BLaER1 (cell line): ENCODE measurements around the gene MT2A.
A peak's percentile ranks its signal among the peaks of the same experiment; 100 is the strongest.

Experiments used
- H3K27ac ChIP-seq: shearing (Covaris generic); formaldehyde crosslinking; 2 replicates; pipeline ENCODE4 v1.8.1; 2022
- H3K27me3 ChIP-seq: shearing (Covaris generic); formaldehyde crosslinking; 2 replicates; pipeline ENCODE4 v1.8.1; 2022
- H3K36me3 ChIP-seq: shearing (Covaris generic); formaldehyde crosslinking; 2 replicates; pipeline ENCODE4 v1.8.1; 2022
- H3K4me1 ChIP-seq: shearing (Covaris generic); formaldehyde crosslinking; 2 replicates; pipeline ENCODE4 v1.8.1; 2022
- H3K4me2 ChIP-seq: shearing (Covaris generic); formaldehyde crosslinking; 2 replicates; pipeline ENCODE4 v1.8.1; 2022
- H3K4me3 ChIP-seq: shearing (Covaris generic); formaldehyde crosslinking; 2 replicates; pipeline ENCODE4 v1.8.1; 2022
- H3K9ac ChIP-seq: shearing (Covaris generic); formaldehyde crosslinking; 2 replicates; pipeline ENCODE4 v1.8.1; 2022
- H3K9me3 ChIP-seq: shearing (Covaris generic); formaldehyde crosslinking; 2 replicates; pipeline ENCODE4 v1.8.1; 2022
- H4K20me1 ChIP-seq: shearing (Covaris generic); formaldehyde crosslinking; 2 replicates; pipeline ENCODE4 v1.8.1; 2022
- Cebpa-rat ChIP-seq: shearing (Covaris generic); IDR thresholded peaks from 2 replicates; pipeline ENCODE4 v1.8.1; 2022

Gene MT2A

GRCh38 chr16:56608043-56608875 is at the start of gene MT2A:
MT2A (plus strand) TSS chr16:56608584; CDS start chr16:56608656, 72 bp downstream.
- peak within 1 kb of the TSS; percentile 38; the same call in 1 of the 2 replicates for H3K27ac ChIP-seq
- H3K4me1 ChIP-seq, result peaks cover 47% of the 10 kb centered on the region
- H3K9ac ChIP-seq, result peak within 1 kb of the TSS; percentile 62
- no peaks in the 10 kb centered on the region for H3K36me3 ChIP-seq
- peak within 1 kb of the TSS; percentile 100 for H3K4me2 ChIP-seq
- no peak for TF ChIP-seq Cebpa-rat
- no peaks in the 10 kb centered on the region for H3K27me3 ChIP-seq
- H4K20me1 ChIP-seq, result no peaks in the 10 kb centered on the region
- H3K9me3 ChIP-seq, result no peaks in the 10 kb centered on the region
- H3K4me3 ChIP-seq, result peak within 1 kb of the TSS; percentile 70

DNA sequence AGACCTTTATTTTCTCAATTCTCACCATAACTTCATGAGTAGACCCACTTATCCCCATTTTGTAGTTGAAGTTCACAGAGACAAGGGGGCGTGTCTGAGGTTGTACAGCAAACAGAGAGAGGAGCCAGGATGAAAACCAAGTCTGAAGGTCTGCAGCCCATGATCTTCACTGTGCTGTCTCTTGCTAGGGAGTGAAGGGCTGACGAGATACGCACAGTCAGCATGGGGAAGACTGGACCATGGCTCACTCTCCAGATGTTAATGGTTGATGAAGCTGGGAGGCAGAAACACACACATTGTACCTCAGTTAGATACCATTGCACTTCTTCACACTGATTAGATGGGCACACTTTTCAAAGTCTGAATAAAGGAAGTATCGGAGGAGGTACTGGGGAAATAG is 49.3 kb upstream of the MT2A start:
- no peak overlapping the region for H3K4me2 ChIP-seq
- no peaks in the 10 kb centered on the region for H3K27me3 ChIP-seq
- H3K4me3 ChIP-seq, result no peak overlapping the region
- no peaks in the 10 kb centered on the region for H4K20me1 ChIP-seq
- no peak overlapping the region for H3K9ac ChIP-seq
- H3K9me3 ChIP-seq, result no peaks in the 10 kb centered on the region
- peaks cover 14% of the 10 kb centered on the region; the same call in 1 of the 2 replicates for H3K4me1 ChIP-seq
- H3K36me3 ChIP-seq, result no peaks in the 10 kb centered on the region
- TF ChIP-seq Cebpa-rat, result no peak
- no peak overlapping the region for H3K27ac ChIP-seq

DNA sequence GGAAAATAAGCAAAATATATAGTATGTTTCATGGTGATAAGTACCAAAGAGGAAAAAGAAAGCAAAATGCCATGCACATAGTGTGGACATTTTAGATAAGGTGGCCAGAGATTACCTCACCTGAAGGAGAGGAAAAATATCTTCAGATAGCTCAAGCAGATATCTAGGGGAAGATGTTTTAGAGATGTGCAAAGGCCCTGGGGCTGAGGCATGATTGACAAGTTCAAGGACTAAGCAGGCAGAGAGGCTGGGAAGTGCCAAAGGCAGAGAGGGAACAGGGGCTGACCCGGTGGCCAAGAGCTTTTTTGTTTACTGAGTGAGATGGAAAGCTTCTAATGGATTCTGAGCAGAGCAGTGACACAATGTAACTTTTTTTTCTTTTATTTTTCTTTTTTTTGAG is 47.9 kb upstream of the MT2A start:
- Histone ChIP-seq H3K4me1 (peaks cover 14% of the 10 kb centered on the region; the same call in 1 of the 2 replicates), H3K27ac (no peak overlapping the region), H3K4me2 (peak overlapping the region; percentile 16), H3K36me3 (no peaks in the 10 kb centered on the region), H4K20me1 (no peaks in the 10 kb centered on the region), H3K9me3 (no peaks in the 10 kb centered on the region), H3K4me3 (no peak overlapping the region), H3K9ac (no peak overlapping the region), H3K27me3 (no peaks in the 10 kb centered on the region)
- no peak for TF ChIP-seq Cebpa-rat

DNA sequence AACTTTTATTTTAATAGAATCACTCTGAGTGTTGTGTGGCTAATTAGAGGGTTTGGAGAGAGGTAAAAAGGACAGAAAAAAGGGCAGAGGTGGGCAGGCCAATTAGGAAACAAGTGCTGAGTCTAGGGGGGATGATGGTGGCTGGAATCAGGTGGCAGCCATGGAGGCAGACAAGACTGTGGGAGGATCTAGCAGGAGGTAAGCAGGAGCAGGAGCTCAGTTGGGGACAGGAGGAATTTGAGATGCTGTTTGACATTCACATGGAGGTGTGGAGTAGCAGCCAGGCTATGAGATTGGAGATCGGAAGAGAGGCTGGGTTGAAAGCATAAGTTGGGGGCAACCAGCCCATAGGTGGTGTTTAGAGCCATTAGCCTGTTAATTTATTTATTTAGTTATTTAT is 47.3 kb upstream of the MT2A start:
- no peaks in the 10 kb centered on the region for H3K27me3 ChIP-seq
- no peak for TF ChIP-seq Cebpa-rat
- H3K27ac ChIP-seq, result no peak overlapping the region
- no peaks in the 10 kb centered on the region for H3K9me3 ChIP-seq
- no peaks in the 10 kb centered on the region for H4K20me1 ChIP-seq
- H3K9ac ChIP-seq, result no peak overlapping the region
- no peaks in the 10 kb centered on the region for H3K36me3 ChIP-seq
- peaks cover 14% of the 10 kb centered on the region; the same call in 1 of the 2 replicates for H3K4me1 ChIP-seq
- no peak overlapping the region for H3K4me3 ChIP-seq
- H3K4me2 ChIP-seq, result peak overlapping the region; percentile 16

DNA sequence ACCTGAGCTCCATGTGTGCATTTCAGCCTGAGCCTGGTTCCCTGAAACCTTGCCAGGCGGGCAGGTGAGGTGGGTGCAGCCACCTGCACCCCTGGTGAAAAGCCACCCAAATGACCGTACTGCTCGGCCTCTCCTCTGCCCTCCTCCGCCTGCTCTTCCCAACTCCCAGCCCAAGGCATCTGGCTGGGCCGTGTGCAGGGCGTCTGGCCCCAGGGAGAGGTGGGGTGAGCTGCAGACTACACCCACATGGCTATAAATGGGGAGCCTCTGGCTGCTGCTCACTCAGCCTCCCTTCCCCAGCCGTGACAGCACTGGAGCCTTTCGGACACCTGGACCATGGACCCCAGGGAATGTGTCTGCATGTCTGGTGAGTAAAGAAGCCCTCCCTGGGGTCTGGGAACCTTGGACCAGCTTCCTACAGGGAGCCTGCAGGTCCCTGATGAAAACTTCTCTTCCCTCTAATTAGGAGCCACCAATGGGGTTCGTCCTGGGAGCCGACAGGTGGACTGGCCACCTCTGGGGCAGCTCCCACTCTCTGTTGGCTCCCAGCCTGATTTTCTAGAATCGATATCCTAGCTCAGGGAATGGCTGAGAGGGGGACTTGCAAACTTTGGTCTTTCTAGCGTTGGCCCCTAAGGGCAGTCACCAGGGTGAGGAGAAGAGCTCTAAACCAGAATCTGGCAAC is 43.4 kb upstream of the MT2A start, which contains the start of gene MT4:
MT4 (plus strand) TSS at position 281 of the 685 bp plus-strand sequence; CDS start at position 337, 56 bp downstream.
- Histone ChIP-seq H3K27me3 (no peaks in the 10 kb centered on the region), H3K36me3 (no peaks in the 10 kb centered on the region), H3K9ac (no peak within 1 kb of the TSS), H3K27ac (no peak within 1 kb of the TSS), H3K4me3 (no peak within 1 kb of the TSS), H3K4me2 (no peak within 1 kb of the TSS), H3K9me3 (no peaks in the 10 kb centered on the region), H3K4me1 (peaks cover 14% of the 10 kb centered on the region; the same call in 1 of the 2 replicates), H4K20me1 (no peaks in the 10 kb centered on the region)
- no peak for TF ChIP-seq Cebpa-rat

DNA sequence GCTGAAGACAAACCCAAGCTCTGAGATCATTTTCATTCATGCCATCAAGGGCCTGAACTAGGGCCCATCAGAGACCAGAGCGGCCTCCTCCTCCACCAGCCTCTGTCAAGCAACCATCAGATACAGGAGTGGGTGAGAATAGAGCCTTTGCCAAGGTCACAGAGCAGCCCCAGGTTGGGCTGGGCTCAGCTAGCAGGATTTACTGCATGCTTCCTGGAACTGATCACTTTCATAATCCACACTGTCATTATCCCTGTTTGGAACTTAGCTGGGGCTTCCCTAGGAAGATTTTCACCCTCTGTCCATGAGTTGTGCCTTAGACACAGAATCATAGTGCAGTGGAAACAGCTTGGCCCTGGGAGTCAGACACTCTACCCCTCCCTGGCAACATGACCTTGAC is 38.4 kb upstream of the MT2A start:
- Histone ChIP-seq H3K27me3 (no peaks in the 10 kb centered on the region), H4K20me1 (no peaks in the 10 kb centered on the region), H3K4me1 (no peaks in the 10 kb centered on the region), H3K27ac (no peak overlapping the region), H3K4me3 (no peak overlapping the region), H3K4me2 (no peak overlapping the region), H3K36me3 (no peaks in the 10 kb centered on the region), H3K9ac (no peak overlapping the region), H3K9me3 (peaks cover 8% of the 10 kb centered on the region; the same call in 1 of the 2 replicates)
- no peak for TF ChIP-seq Cebpa-rat

DNA sequence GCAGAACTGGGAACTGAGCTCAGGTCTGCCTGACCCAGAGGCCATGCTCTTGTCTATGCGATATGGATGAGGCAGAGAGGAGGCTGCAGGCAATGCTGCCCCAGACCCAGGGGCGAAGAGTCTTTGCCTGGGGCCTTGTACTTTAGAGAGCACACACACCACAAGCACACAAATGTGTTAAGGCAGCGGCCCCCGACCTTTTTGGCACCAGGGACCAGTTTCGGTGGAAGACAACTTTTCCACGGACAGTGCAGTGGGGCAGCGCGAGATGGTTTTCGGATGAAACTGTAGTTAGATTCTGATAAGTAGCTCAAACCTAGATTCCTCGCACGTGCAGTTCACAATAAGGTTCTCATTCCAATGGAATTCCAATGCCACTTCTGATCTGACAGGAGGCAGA is 36.9 kb upstream of the MT2A start:
- Histone ChIP-seq H3K36me3 (no peaks in the 10 kb centered on the region), H3K9ac (no peak overlapping the region), H3K4me1 (no peaks in the 10 kb centered on the region), H3K9me3 (peaks cover 9% of the 10 kb centered on the region), H3K27ac (no peak overlapping the region), H3K4me2 (no peak overlapping the region), H4K20me1 (no peaks in the 10 kb centered on the region), H3K4me3 (no peak overlapping the region), H3K27me3 (no peaks in the 10 kb centered on the region)
- TF ChIP-seq Cebpa-rat, result no peak

DNA sequence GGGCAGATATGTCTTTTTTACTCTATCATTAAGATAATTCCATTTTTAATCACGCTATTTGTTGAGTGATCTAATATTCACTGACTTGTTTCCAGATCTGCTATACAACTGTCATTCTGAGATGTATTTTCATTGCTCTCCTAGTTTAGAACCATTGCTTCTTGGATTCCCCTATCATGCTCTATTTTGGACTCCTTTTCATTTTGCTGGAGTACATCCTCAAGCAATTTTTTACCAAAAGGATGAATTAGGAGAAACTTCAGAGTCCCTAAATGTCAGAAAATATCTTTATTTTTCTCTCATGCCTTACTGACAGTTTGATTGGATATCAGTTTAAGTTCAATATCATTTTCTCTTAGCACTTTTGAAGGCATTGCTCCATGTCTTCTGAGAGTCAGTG is 33.8 kb upstream of the MT2A start:
- no peaks in the 10 kb centered on the region for H3K4me1 ChIP-seq
- no peak for TF ChIP-seq Cebpa-rat
- H4K20me1 ChIP-seq, result no peaks in the 10 kb centered on the region
- H3K9ac ChIP-seq, result no peak overlapping the region
- no peaks in the 10 kb centered on the region for H3K36me3 ChIP-seq
- H3K4me3 ChIP-seq, result no peak overlapping the region
- H3K4me2 ChIP-seq, result no peak overlapping the region
- peaks cover 26% of the 10 kb centered on the region for H3K9me3 ChIP-seq
- H3K27ac ChIP-seq, result no peak overlapping the region
- H3K27me3 ChIP-seq, result no peaks in the 10 kb centered on the region

GRCh38 chr16:56576585-56577299 is 31.6 kb upstream of the MT2A start:
- Histone ChIP-seq H4K20me1 (no peaks in the 10 kb centered on the region), H3K27me3 (no peaks in the 10 kb centered on the region), H3K4me2 (no peak overlapping the region), H3K9me3 (peaks cover 26% of the 10 kb centered on the region), H3K4me1 (no peaks in the 10 kb centered on the region), H3K36me3 (no peaks in the 10 kb centered on the region), H3K9ac (no peak overlapping the region), H3K4me3 (no peak overlapping the region), H3K27ac (no peak overlapping the region)
- TF ChIP-seq Cebpa-rat, result no peak
